ENCODE measurements around the gene BTG2. TPM values are rescaled to one million over a fixed set of nuclear protein-coding genes. Genes with fewer than 3 reads are reported as not detected.

BTG2 gene
- total RNA-seq, 1 experiment from 2014 or later, result 24.2 TPM

- no peaks in the 10 kb centered on the region for H3K36me3 ChIP-seq (ENCODE audit: control insufficient read depth in 1 of 2, insufficient read depth in 2 of 2, low read length in 2 of 2)
- ATAC-seq (peak; percentile 86), DNase-seq (ENCODE audit: low read depth, low spot score) (no peak)
- BruUV-seq (replicated peaks), result no TSS peak
- ChIA-PET CTCF (interaction anchor here (0.8 to 4.3 kb wide), 5 partner anchors 8 to 242 kb away, joined by 4 to 20 read pairs (median 5); no protein-coding TSS in a partner anchor), RAD21 (ENCODE audit: low non-redundant PET in 1 of 2, low total read pairs in 2 of 2, uncharacterized antibody in 2 of 2, unreplicated experiment in 2 of 2) (no interaction called here), POLR2A (interaction anchor here (1.1 kb wide), 1 partner anchor 24 kb away, joined by 3 read pairs; the partner anchor contains the start of gene BTG2)
- intact Hi-C loops (cut with micrococcal nuclease), result loop anchor here (2.0 kb wide), 1 partner anchor 46 kb away; no protein-coding TSS in a partner anchor
- no peak overlapping the region for H3K4me2 ChIP-seq (ENCODE audit: low read length)
- TF ChIP-seq, protein P1, sequence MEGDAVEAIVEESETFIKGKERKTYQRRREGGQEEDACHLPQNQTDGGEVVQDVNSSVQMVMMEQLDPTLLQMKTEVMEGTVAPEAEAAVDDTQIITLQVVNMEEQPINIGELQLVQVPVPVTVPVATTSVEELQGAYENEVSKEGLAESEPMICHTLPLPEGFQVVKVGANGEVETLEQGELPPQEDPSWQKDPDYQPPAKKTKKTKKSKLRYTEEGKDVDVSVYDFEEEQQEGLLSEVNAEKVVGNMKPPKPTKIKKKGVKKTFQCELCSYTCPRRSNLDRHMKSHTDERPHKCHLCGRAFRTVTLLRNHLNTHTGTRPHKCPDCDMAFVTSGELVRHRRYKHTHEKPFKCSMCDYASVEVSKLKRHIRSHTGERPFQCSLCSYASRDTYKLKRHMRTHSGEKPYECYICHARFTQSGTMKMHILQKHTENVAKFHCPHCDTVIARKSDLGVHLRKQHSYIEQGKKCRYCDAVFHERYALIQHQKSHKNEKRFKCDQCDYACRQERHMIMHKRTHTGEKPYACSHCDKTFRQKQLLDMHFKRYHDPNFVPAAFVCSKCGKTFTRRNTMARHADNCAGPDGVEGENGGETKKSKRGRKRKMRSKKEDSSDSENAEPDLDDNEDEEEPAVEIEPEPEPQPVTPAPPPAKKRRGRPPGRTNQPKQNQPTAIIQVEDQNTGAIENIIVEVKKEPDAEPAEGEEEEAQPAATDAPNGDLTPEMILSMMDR (IDR thresholded peaks at IDR 0.05 in 2 of 3, conservative IDR thresholded peaks at IDR 0.05 in 1 of 3; ENCODE audit: borderline replicate concordance in 1 of 3, insufficient read depth in 1 of 3, low read depth in 2 of 3, low read length in 2 of 3), result peak in 1 of 3 experiments; percentile 29; a peak in 2 of 6 replicates
- no peak for TF ChIP-seq EGR1 (IDR thresholded peaks at IDR 0.05; ENCODE audit: low read depth)
- no peak overlapping the region for H3K27ac ChIP-seq (ENCODE audit: low read depth, low read length)
- H3K9me3 ChIP-seq (ENCODE audit: control insufficient read depth in 1 of 2, insufficient read depth in 1 of 2, low read depth in 1 of 2, low read length in 2 of 2), result no peaks in the 10 kb centered on the region
- H4K20me1 ChIP-seq (ENCODE audit: insufficient read depth), result no peaks in the 10 kb centered on the region
- no peak overlapping the region for H3K9ac ChIP-seq (ENCODE audit: low read length)
- no peaks in the 10 kb centered on the region for H3K79me2 ChIP-seq (ENCODE audit: insufficient read depth, low read length)
- no peaks in the 10 kb centered on the region for H3K9me2 ChIP-seq (ENCODE audit: insufficient read depth)
- peaks cover 0 to 6% of the 10 kb centered on the region in 2 experiments; a peak in 2 of 4 replicates for H3K4me1 ChIP-seq (ENCODE audit: control insufficient read depth in 1 of 2, insufficient read depth in 2 of 2, low read length in 2 of 2)
- peak overlapping the region; percentile 16 for H2AFZ ChIP-seq (ENCODE audit: low read depth, low read length, poor library complexity, severe bottlenecking)
- H3K27me3 ChIP-seq (ENCODE audit: insufficient read depth, low read length), result no peaks in the 10 kb centered on the region
- H3K4me3 ChIP-seq (replicated peaks in 1 of 2; ENCODE audit: low read depth in 1 of 2, low read length in 2 of 2), result no peak overlapping the region
Observed at GRCh38 chr1:203281033-203281432, 24.3 kb upstream of the BTG2 start.

DNA sequence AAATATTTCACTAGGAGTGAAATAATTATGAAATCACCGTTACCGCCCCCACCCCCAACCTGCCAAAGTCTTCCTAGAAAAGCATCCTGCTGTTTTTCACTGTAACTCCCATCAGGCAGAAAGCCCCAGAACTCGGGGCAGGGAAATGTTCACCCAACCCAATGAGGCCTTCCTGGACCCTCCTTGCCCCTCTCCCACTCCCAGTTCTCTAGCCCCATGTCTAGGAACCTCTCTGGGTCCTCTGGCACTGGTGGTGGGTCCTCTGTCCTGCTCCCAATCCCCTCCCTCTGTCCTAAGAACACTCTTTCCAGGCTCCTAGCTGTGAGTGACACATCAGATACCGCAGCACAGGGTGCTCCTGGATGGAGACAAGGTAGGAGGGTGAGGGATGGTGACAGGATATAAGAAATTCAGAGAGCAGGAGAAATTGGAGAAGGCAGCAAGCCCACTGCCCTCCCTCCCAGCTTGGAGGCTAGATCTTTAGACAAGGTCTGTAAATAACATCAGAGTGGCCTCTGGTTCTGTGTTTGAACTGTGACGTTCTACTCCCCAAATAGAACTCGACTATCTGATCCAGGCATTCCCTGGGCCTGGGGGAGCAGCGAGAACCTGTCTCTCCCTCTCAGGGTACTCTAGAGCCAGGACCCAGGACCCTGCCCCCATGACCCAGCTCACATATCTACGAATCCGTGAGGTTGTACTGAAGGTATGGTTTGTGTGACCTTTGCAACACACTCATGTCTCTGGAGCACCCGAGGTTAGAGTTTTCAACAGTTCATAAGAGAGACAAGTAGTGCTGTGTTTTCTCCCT is 23.3 kb upstream of the BTG2 start:
- Histone ChIP-seq H3K4me1 (ENCODE audit: control insufficient read depth in 1 of 2, insufficient read depth in 2 of 2, low read length in 2 of 2) (peaks cover 5 to 14% of the 10 kb centered on the region in 2 experiments), H3K4me2 (ENCODE audit: low read length) (no peak overlapping the region), H3K9me2 (ENCODE audit: insufficient read depth) (no peaks in the 10 kb centered on the region), H3K4me3 (replicated peaks in 1 of 2; ENCODE audit: low read depth in 1 of 2, low read length in 2 of 2) (no peak overlapping the region), H3K79me2 (ENCODE audit: insufficient read depth, low read length) (no peaks in the 10 kb centered on the region), H2AFZ (ENCODE audit: low read depth, low read length, poor library complexity, severe bottlenecking) (no peak overlapping the region), H3K27me3 (ENCODE audit: insufficient read depth, low read length) (no peaks in the 10 kb centered on the region), H3K9ac (ENCODE audit: low read length) (no peak overlapping the region), H4K20me1 (ENCODE audit: insufficient read depth) (no peaks in the 10 kb centered on the region), H3K36me3 (ENCODE audit: control insufficient read depth in 1 of 2, insufficient read depth in 2 of 2, low read length in 2 of 2) (no peaks in the 10 kb centered on the region), H3K27ac (ENCODE audit: low read depth, low read length) (no peak overlapping the region), H3K9me3 (ENCODE audit: control insufficient read depth in 1 of 2, insufficient read depth in 1 of 2, low read depth in 1 of 2, low read length in 2 of 2) (no peaks in the 10 kb centered on the region)
- ChIA-PET POLR2A (no interaction called here), CTCF (interaction anchor here (0.8 to 4.3 kb wide), 3 partner anchors 9 to 55 kb away, joined by 4 to 20 read pairs (median 5); no protein-coding TSS in a partner anchor), RAD21 (ENCODE audit: low non-redundant PET in 1 of 2, low total read pairs in 2 of 2, uncharacterized antibody in 2 of 2, unreplicated experiment in 2 of 2) (no interaction called here)
- no TSS peak for BruUV-seq (replicated peaks)
- ATAC-seq (no peak), DNase-seq (ENCODE audit: low read depth, low spot score) (no peak)
- intact Hi-C loops (cut with micrococcal nuclease), result loop anchor here (2.0 kb wide), 1 partner anchor 45 kb away; no protein-coding TSS in a partner anchor
- TF ChIP-seq, protein P2, sequence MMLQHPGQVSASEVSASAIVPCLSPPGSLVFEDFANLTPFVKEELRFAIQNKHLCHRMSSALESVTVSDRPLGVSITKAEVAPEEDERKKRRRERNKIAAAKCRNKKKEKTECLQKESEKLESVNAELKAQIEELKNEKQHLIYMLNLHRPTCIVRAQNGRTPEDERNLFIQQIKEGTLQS (IDR thresholded peaks at IDR 0.05), result no peak
- no peak for TF ChIP-seq POLR2A (IDR thresholded peaks at IDR 0.05; ENCODE audit: borderline replicate concordance, extremely low read depth, insufficient read depth, insufficient read length)
- no peak for TF ChIP-seq SRF (IDR thresholded peaks at IDR 0.05; ENCODE audit: low read depth)
- TF ChIP-seq ELF1 (IDR thresholded peaks at IDR 0.05; ENCODE audit: borderline replicate concordance, low read depth), result no peak
- TF ChIP-seq FOSL1 (IDR thresholded peaks at IDR 0.05; ENCODE audit: low read depth), result no peak
- no peak for TF ChIP-seq POLR2AphosphoS5 (IDR thresholded peaks at IDR 0.05; ENCODE audit: low read depth, low read length)
- TF ChIP-seq ZNF274 (IDR thresholded peaks at IDR 0.05; ENCODE audit: low read depth, low read length), result no peak
- TF ChIP-seq CEBPB (IDR thresholded peaks at IDR 0.05; ENCODE audit: low read depth), result no peak
- no peak for TF ChIP-seq TCF7L2 (IDR thresholded peaks at IDR 0.05; ENCODE audit: borderline replicate concordance, extremely low read depth, insufficient read depth, insufficient read length)
- no peak for TF ChIP-seq EZH2 (IDR thresholded peaks at IDR 0.05)
- no peak for TF ChIP-seq YY1 (IDR thresholded peaks at IDR 0.05; ENCODE audit: extremely low read depth, insufficient replicate concordance, low read depth, low read length)
- TF ChIP-seq RAD21 (IDR thresholded peaks at IDR 0.05; ENCODE audit: low read depth), result no peak
- TF ChIP-seq, protein P3, sequence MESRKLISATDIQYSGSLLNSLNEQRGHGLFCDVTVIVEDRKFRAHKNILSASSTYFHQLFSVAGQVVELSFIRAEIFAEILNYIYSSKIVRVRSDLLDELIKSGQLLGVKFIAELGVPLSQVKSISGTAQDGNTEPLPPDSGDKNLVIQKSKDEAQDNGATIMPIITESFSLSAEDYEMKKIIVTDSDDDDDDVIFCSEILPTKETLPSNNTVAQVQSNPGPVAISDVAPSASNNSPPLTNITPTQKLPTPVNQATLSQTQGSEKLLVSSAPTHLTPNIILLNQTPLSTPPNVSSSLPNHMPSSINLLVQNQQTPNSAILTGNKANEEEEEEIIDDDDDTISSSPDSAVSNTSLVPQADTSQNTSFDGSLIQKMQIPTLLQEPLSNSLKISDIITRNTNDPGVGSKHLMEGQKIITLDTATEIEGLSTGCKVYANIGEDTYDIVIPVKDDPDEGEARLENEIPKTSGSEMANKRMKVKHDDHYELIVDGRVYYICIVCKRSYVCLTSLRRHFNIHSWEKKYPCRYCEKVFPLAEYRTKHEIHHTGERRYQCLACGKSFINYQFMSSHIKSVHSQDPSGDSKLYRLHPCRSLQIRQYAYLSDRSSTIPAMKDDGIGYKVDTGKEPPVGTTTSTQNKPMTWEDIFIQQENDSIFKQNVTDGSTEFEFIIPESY (IDR thresholded peaks at IDR 0.05; ENCODE audit: extremely low read depth, insufficient replicate concordance, low read length), result no peak
